HepG2 (cell line): ENCODE data around the gene TEK. TPM values are rescaled to one million over a fixed set of nuclear protein-coding genes. Genes with fewer than 3 reads are reported as not detected.

Source experiments
- ATAC-seq: fragments of 200-7000 bp; cut with Tn5 transposase; 3 replicates; pipeline ENCODE4 v1.9.1; 2020; ENCODE audit warnings: mild to moderate bottlenecking, moderate library complexity
- BruUV-seq: library from RNA; stranded (reverse); fragments of 400-500 nt; replicated peaks from 2 replicates; lab custom pipeline; 2021; lab: Mats Ljungman, UMichigan
- CTCF ChIA-PET: fragments of 300-600 bp; formaldehyde crosslinking; extraction: SDS; loops from one replicate; lab custom pipeline; 2021; ENCODE audit warnings: low total read pairs, inconsistent platforms, low intra/inter-chr PET ratio; lab: Yijun Ruan, JAX
- POLR2A ChIA-PET: fragments of 350-600 bp; sonication (Branson Sonifier 250); formaldehyde crosslinking; loops from one replicate; lab custom pipeline; 2020; ENCODE audit warnings: antibody characterized with exemption, inconsistent platforms; lab: Yijun Ruan, JAX
- DNase-seq: peaks from one replicate; pipeline ENCODE4 v3.0.0-alpha.2; 2015; ENCODE audit warnings: low spot score
- FAIRE-seq: peaks from 3 replicates; lab custom pipeline; 2011; peaks lifted over from hg19 to GRCh38; lab: Jason Lieb, UNC
- H2AFZ ChIP-seq: one replicate; pipeline ENCODE4 v1.6.1; 2011; ENCODE audit warnings: low read length, inconsistent platforms
- H3K27ac ChIP-seq: fragments of 300-600 bp; 3 replicates; pipeline ENCODE4 v1.8.0; 2011; ENCODE audit warnings: mixed run types, mild to moderate bottlenecking, mixed read lengths, low read length, inconsistent platforms; ENCODE audit not compliant: insufficient read depth; ENCODE audit errors: extremely low read length
- H3K27me3 ChIP-seq, 2 experiments: fragments of 200-600 bp in 1 of 2; 2 replicates in 1 of 2; 3 replicates in 1 of 2; pipeline versions ENCODE4 v1.6.0 to v1.8.0; 2011; ENCODE audit warnings: low read length in 2 of 2, mild to moderate bottlenecking in 2 of 2, moderate library complexity in 2 of 2, inconsistent platforms in 1 of 2; ENCODE audit not compliant: insufficient read depth in 2 of 2, control insufficient read depth in 1 of 2
- H3K36me3 ChIP-seq, 2 experiments: fragments of 200-600 bp in 1 of 2; replicated peaks in 1 of 2; 2 replicates in 1 of 2; 3 replicates in 1 of 2; pipeline versions ENCODE4 v1.5.1 to v1.8.0; 2011; ENCODE audit warnings: low read length in 2 of 2, inconsistent platforms in 1 of 2; ENCODE audit not compliant: insufficient read depth in 2 of 2, control insufficient read depth in 1 of 2
- H3K4me1 ChIP-seq: 2 replicates; pipeline ENCODE4 v1.5.1; 2012; ENCODE audit warnings: low read length, inconsistent platforms; ENCODE audit not compliant: insufficient read depth
- H3K4me2 ChIP-seq: 2 replicates; pipeline ENCODE4 v1.6.0; 2011; ENCODE audit warnings: low read depth, low read length, inconsistent platforms
- H3K4me3 ChIP-seq, 3 experiments: fragments of 200-600 bp in 1 of 3; sonication (generic), shearing (Covaris generic) in 1 of 3; replicated peaks in 1 of 3; 2 replicates each; pipeline ENCODE4 v1.5.1; 2011 to 2016; ENCODE audit warnings: low read length in 3 of 3, inconsistent platforms in 2 of 3, low read depth in 2 of 3, mild to moderate bottlenecking in 2 of 3, control low read depth in 1 of 3, mixed read lengths in 1 of 3; ENCODE audit not compliant: insufficient read depth in 1 of 3
- H3K79me2 ChIP-seq: one replicate; pipeline ENCODE4 v1.6.1; 2011; ENCODE audit warnings: low read length, inconsistent platforms; ENCODE audit not compliant: insufficient read depth
- H3K9ac ChIP-seq: 2 replicates; pipeline ENCODE4 v1.6.0; 2011; ENCODE audit warnings: mild to moderate bottlenecking, low read depth, low read length, inconsistent platforms; ENCODE audit not compliant: insufficient read depth
- H3K9me3 ChIP-seq: 2 replicates; pipeline ENCODE4 v1.5.1; 2012; ENCODE audit warnings: mild to moderate bottlenecking, low read length
- H4K20me1 ChIP-seq: 2 replicates; pipeline ENCODE4 v1.6.0; 2011; ENCODE audit warnings: inconsistent platforms, mild to moderate bottlenecking, low read length, moderate library complexity; ENCODE audit not compliant: insufficient read depth
- ADNP ChIP-seq: sonication (generic); formaldehyde crosslinking; IDR thresholded peaks from 2 replicates; pipeline ENCODE4 v1.4.0; 2020; ENCODE audit warnings: missing genetic modification reagents
- GTF3A ChIP-seq: sonication (generic); formaldehyde crosslinking; conservative IDR thresholded peaks from 2 replicates; pipeline ENCODE4 v1.4.0; 2020; ENCODE audit warnings: mild to moderate bottlenecking, missing genetic modification reagents
- MLLT10 ChIP-seq: sonication (generic); formaldehyde crosslinking; IDR thresholded peaks from 2 replicates; pipeline ENCODE4 v1.4.0; 2020; ENCODE audit warnings: missing genetic modification reagents
- NAIF1 ChIP-seq: sonication (generic); formaldehyde crosslinking; IDR thresholded peaks from 2 replicates; pipeline ENCODE4 v1.5.0; 2020; ENCODE audit warnings: mild to moderate bottlenecking, missing genetic modification reagents, borderline replicate concordance
- NFIC ChIP-seq: IDR thresholded peaks from 2 replicates; pipeline ENCODE4 v1.6.1; 2012; ENCODE audit warnings: mild to moderate bottlenecking, low read length, inconsistent platforms
- NR2F2 ChIP-seq: IDR thresholded peaks from 2 replicates; pipeline ENCODE4 v1.6.1; 2012; ENCODE audit warnings: low read depth, inconsistent platforms, borderline replicate concordance
- RBM22 ChIP-seq: fragments of 200-400 bp; formaldehyde crosslinking; optimal IDR thresholded peaks from 2 replicates; pipeline ENCODE3; 2017; ENCODE audit warnings: mild to moderate bottlenecking, low read length, moderate library complexity
- SOX13 ChIP-seq, 3 experiments: fragments of 450-650 bp in 1 of 3; sonication (generic) in 1 of 3; formaldehyde crosslinking in 1 of 3; IDR thresholded peaks in 2 of 3; conservative IDR thresholded peaks in 1 of 3; 2 replicates each; pipeline versions ENCODE4 v1.5.0 to v1.6.1; 2016 to 2020; ENCODE audit warnings: antibody characterized with exemption in 1 of 3, mild to moderate bottlenecking in 1 of 3, missing compliant biosample characterization in 1 of 3, missing genetic modification reagents in 1 of 3, moderate library complexity in 1 of 3
- SP2 ChIP-seq: sonication (generic); formaldehyde crosslinking; IDR thresholded peaks from 2 replicates; pipeline ENCODE4 v1.5.1; 2020; ENCODE audit warnings: mild to moderate bottlenecking, missing genetic modification reagents
- ZNF543 ChIP-seq: sonication (generic); formaldehyde crosslinking; IDR thresholded peaks from 2 replicates; pipeline ENCODE4 v1.4.0; 2020; ENCODE audit warnings: mild to moderate bottlenecking, missing genetic modification reagents
- ZNF614 ChIP-seq: IDR thresholded peaks from 2 replicates; pipeline ENCODE4 v1.6.1; 2018; ENCODE audit warnings: missing biosample characterization, missing genetic modification reagents, inconsistent platforms, borderline replicate concordance
- WGBS: methylation state at CpG from one replicate; pipeline ENCODE4 v1.1.6; 2017; ENCODE audit warnings: low lambda C conversion rate; 5-methylcytosine and 5-hydroxymethylcytosine counted together
- in situ Hi-C: cut with HindIII; loops from 2 replicates; pipeline ENCODE4 v1.10.0; 2017; ENCODE audit warnings: low pct_unique_long_range_greater_than_20kb; ENCODE audit not compliant: extremely low pct_ligation_motif_present
- intact Hi-C: fragments of 100-400 bp; cut with micrococcal nuclease; formaldehyde crosslinking; loops from one replicate; pipeline ENCODE4 v1.10.0; 2022; ENCODE audit not compliant: unreplicated experiment
- polyA plus RNA-seq, 8 experiments: library from polyadenylated mRNA; depleted of rRNA in 3 of 8; stranded (reverse) in 7 of 8; unstranded in 1 of 8; fragments of >200 nt; fragmentation: Illumina TruSeq in 4 of 8; extraction: Trizol in 4 of 8; gene quantifications; 2 replicates each; pipeline versions ENCODE4 v1.2.1 to v1.2.3, GENCODE V29; 2011 to 2016; ENCODE audit warnings: low read depth in 4 of 8, missing spikeins in 1 of 8, mixed read lengths in 1 of 8; ENCODE audit not compliant: insufficient read depth in 1 of 8
- total RNA-seq, 5 experiments: library from RNA; depleted of rRNA; stranded (reverse); fragments of >200 nt; fragmentation: Illumina TruSeq; extraction: Trizol; gene quantifications; 2 replicates each; pipeline ENCODE4 v1.2.3, GENCODE V29; 2016; ENCODE audit warnings: low read depth in 1 of 5
- TF ChIP-seq, protein P1 (sequence below): IDR thresholded peaks from 2 replicates; pipeline ENCODE4 v1.6.1; 2012; ENCODE audit warnings: inconsistent platforms
- TF ChIP-seq, protein P2 (sequence below): IDR thresholded peaks from 2 replicates; pipeline ENCODE4 v1.6.1; 2016; ENCODE audit warnings: low read depth, missing genetic modification reagents, missing compliant biosample characterization
- TF ChIP-seq, protein P3 (sequence below): sonication (generic); IDR thresholded peaks from 2 replicates; pipeline ENCODE4 v1.6.1; 2016; ENCODE audit warnings: low read depth, borderline replicate concordance
- TF ChIP-seq, protein P4 (sequence below): sonication (generic); formaldehyde crosslinking; conservative IDR thresholded peaks from 2 replicates; pipeline ENCODE4 v1.4.0; 2020; ENCODE audit warnings: mild to moderate bottlenecking, missing genetic modification reagents, moderate library complexity

The TEK gene
- total and polyA plus RNA-seq, 2 of the 13 experiments (the other 11 are each of a cell fraction or from before 2014, with no cell fraction given), result not detected

DNA sequence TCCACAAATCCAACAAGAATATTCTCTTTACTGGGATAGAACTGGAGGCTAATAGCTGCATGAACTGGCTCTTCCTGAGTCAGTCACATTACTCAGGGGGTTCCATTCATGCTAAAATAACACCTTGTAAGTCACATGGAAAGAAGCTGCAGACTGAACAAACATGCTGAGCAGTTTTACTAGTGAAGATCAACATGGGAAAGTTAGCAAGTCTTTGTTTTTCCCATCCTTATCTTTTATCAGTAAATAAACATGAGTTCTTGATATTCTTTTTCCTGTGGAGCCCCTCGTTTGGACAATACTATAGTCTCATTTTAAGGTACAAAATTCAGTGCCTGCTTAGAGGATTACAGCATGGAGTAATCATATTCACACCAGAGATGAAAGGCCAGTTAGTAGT is 43.7 kb upstream of the TEK start:
- DNase-seq (peak; percentile 69), FAIRE-seq (peak; percentile 23), ATAC-seq (peak; percentile 85)
- Histone ChIP-seq H3K4me3 (no peak overlapping the region), H2AFZ (no peak overlapping the region), H3K36me3 (no peaks in the 10 kb centered on the region), H3K27ac (no peak overlapping the region), H3K4me2 (no peak overlapping the region), H3K27me3 (no peaks in the 10 kb centered on the region), H3K9me3 (no peaks in the 10 kb centered on the region), H4K20me1 (no peaks in the 10 kb centered on the region), H3K4me1 (peaks cover 12% of the 10 kb centered on the region), H3K79me2 (no peaks in the 10 kb centered on the region), H3K9ac (no peak overlapping the region)
- POLR2A ChIA-PET, result no interaction called here
- intact Hi-C loops (no loop called here), in situ Hi-C loops (no loop called here)
- CTCF ChIA-PET, result no interaction called here
- 4% methylated on average over 1 of the region's 1 CpG for WGBS
- BruUV-seq, result no TSS peak
- TF ChIP-seq ZNF614 (CRISPR knock-in tag) (no peak), ADNP (CRISPR knock-in tag) (no peak), MLLT10 (CRISPR knock-in tag) (no peak), ZNF543 (CRISPR knock-in tag) (no peak), NAIF1 (no peak), RBM22 (no peak), NR2F2 (no peak), NFIC (peak; percentile 38; the same call in 1 of the 2 replicates), SP2 (CRISPR knock-in tag) (no peak), SOX13 (IDR thresholded peaks at IDR 0.05) (peak; percentile 27; the same call in 1 of the 2 replicates), SOX13 (CRISPR knock-in tag; conservative IDR thresholded peaks at IDR 0.05 in 1 of 2, IDR thresholded peaks at IDR 0.05 in 1 of 2) (peak in 1 of 2 experiments; percentile 74; a peak in 2 of 4 replicates), GTF3A (CRISPR knock-in tag) (no peak)
- TF ChIP-seq, protein P1, sequence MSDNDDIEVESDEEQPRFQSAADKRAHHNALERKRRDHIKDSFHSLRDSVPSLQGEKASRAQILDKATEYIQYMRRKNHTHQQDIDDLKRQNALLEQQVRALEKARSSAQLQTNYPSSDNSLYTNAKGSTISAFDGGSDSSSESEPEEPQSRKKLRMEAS, result peak; percentile 21; the same call in 1 of the 2 replicates
- TF ChIP-seq, protein P2, sequence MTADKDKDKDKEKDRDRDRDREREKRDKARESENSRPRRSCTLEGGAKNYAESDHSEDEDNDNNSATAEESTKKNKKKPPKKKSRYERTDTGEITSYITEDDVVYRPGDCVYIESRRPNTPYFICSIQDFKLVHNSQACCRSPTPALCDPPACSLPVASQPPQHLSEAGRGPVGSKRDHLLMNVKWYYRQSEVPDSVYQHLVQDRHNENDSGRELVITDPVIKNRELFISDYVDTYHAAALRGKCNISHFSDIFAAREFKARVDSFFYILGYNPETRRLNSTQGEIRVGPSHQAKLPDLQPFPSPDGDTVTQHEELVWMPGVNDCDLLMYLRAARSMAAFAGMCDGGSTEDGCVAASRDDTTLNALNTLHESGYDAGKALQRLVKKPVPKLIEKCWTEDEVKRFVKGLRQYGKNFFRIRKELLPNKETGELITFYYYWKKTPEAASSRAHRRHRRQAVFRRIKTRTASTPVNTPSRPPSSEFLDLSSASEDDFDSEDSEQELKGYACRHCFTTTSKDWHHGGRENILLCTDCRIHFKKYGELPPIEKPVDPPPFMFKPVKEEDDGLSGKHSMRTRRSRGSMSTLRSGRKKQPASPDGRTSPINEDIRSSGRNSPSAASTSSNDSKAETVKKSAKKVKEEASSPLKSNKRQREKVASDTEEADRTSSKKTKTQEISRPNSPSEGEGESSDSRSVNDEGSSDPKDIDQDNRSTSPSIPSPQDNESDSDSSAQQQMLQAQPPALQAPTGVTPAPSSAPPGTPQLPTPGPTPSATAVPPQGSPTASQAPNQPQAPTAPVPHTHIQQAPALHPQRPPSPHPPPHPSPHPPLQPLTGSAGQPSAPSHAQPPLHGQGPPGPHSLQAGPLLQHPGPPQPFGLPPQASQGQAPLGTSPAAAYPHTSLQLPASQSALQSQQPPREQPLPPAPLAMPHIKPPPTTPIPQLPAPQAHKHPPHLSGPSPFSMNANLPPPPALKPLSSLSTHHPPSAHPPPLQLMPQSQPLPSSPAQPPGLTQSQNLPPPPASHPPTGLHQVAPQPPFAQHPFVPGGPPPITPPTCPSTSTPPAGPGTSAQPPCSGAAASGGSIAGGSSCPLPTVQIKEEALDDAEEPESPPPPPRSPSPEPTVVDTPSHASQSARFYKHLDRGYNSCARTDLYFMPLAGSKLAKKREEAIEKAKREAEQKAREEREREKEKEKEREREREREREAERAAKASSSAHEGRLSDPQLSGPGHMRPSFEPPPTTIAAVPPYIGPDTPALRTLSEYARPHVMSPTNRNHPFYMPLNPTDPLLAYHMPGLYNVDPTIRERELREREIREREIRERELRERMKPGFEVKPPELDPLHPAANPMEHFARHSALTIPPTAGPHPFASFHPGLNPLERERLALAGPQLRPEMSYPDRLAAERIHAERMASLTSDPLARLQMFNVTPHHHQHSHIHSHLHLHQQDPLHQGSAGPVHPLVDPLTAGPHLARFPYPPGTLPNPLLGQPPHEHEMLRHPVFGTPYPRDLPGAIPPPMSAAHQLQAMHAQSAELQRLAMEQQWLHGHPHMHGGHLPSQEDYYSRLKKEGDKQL, result no peak
- TF ChIP-seq, protein P3, sequence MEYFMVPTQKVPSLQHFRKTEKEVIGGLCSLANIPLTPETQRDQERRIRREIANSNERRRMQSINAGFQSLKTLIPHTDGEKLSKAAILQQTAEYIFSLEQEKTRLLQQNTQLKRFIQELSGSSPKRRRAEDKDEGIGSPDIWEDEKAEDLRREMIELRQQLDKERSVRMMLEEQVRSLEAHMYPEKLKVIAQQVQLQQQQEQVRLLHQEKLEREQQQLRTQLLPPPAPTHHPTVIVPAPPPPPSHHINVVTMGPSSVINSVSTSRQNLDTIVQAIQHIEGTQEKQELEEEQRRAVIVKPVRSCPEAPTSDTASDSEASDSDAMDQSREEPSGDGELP, result no peak
- TF ChIP-seq, protein P4, sequence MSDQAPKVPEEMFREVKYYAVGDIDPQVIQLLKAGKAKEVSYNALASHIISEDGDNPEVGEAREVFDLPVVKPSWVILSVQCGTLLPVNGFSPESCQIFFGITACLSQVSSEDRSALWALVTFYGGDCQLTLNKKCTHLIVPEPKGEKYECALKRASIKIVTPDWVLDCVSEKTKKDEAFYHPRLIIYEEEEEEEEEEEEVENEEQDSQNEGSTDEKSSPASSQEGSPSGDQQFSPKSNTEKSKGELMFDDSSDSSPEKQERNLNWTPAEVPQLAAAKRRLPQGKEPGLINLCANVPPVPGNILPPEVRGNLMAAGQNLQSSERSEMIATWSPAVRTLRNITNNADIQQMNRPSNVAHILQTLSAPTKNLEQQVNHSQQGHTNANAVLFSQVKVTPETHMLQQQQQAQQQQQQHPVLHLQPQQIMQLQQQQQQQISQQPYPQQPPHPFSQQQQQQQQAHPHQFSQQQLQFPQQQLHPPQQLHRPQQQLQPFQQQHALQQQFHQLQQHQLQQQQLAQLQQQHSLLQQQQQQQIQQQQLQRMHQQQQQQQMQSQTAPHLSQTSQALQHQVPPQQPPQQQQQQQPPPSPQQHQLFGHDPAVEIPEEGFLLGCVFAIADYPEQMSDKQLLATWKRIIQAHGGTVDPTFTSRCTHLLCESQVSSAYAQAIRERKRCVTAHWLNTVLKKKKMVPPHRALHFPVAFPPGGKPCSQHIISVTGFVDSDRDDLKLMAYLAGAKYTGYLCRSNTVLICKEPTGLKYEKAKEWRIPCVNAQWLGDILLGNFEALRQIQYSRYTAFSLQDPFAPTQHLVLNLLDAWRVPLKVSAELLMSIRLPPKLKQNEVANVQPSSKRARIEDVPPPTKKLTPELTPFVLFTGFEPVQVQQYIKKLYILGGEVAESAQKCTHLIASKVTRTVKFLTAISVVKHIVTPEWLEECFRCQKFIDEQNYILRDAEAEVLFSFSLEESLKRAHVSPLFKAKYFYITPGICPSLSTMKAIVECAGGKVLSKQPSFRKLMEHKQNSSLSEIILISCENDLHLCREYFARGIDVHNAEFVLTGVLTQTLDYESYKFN (CRISPR knock-in tag), result peak; percentile 36
